Keratinocyte (primary cell): Measurements from ENCODE around the gene RIT1. TPM values are rescaled to one million over a fixed set of nuclear protein-coding genes. Genes with fewer than 3 reads are reported as not detected.

Experiments used
- DNase-seq: peaks from one replicate; pipeline ENCODE4 v3.0.0-alpha.2; 2011; ENCODE audit warnings: low read depth, missing footprints, low spot score
- FAIRE-seq: peaks from 2 replicates; lab custom pipeline; 2011; peaks lifted over from hg19 to GRCh38; lab: Jason Lieb, UNC
- H2AFZ ChIP-seq: 2 replicates; pipeline ENCODE4 v1.6.0; 2012; ENCODE audit warnings: low read length, control low read depth, inconsistent platforms; ENCODE audit not compliant: control insufficient read depth
- H3K27ac ChIP-seq: 2 replicates; pipeline ENCODE4 v1.5.1; 2011; ENCODE audit warnings: low read length; ENCODE audit not compliant: control insufficient read depth, insufficient read depth
- H3K27me3 ChIP-seq: 3 replicates; pipeline ENCODE4 v1.6.0; 2011; ENCODE audit warnings: low read length; ENCODE audit not compliant: control insufficient read depth, insufficient read depth; ENCODE audit errors: extremely low read depth
- H3K36me3 ChIP-seq, 2 experiments: 2 replicates in 1 of 2; 3 replicates in 1 of 2; pipeline ENCODE4 v1.5.1; 2011; ENCODE audit warnings: low read length in 2 of 2, mild to moderate bottlenecking in 1 of 2; ENCODE audit not compliant: control insufficient read depth in 2 of 2, insufficient read depth in 2 of 2; ENCODE audit errors: extremely low read depth in 1 of 2
- H3K4me1 ChIP-seq: 3 replicates; pipeline ENCODE4 v1.5.1; 2011; ENCODE audit warnings: low read length; ENCODE audit not compliant: control insufficient read depth, insufficient read depth; ENCODE audit errors: extremely low read depth
- H3K4me2 ChIP-seq: 3 replicates; pipeline ENCODE4 v1.6.0; 2011; ENCODE audit warnings: low read depth, low read length; ENCODE audit not compliant: control insufficient read depth, insufficient read depth; ENCODE audit errors: extremely low read depth
- H3K4me3 ChIP-seq, 3 experiments: fragments of 200-600 bp in 1 of 3; sonication (generic) in 1 of 3; 2 replicates in 2 of 3; 3 replicates in 1 of 3; pipeline ENCODE4 v1.5.1; 2011 to 2016; ENCODE audit warnings: low read length in 3 of 3, mild to moderate bottlenecking in 3 of 3, control low read depth in 2 of 3, inconsistent platforms in 1 of 3, low read depth in 1 of 3, mixed read lengths in 1 of 3, mixed run types in 1 of 3, moderate library complexity in 1 of 3; ENCODE audit not compliant: control insufficient read depth in 2 of 3, insufficient read depth in 2 of 3; ENCODE audit errors: extremely low read depth in 1 of 3
- H3K79me2 ChIP-seq: 2 replicates; pipeline ENCODE4 v1.6.0; 2012; ENCODE audit warnings: low read length; ENCODE audit not compliant: control insufficient read depth, insufficient read depth
- H3K9ac ChIP-seq: 3 replicates; pipeline ENCODE4 v1.6.0; 2011; ENCODE audit warnings: low read length; ENCODE audit not compliant: control insufficient read depth, insufficient read depth; ENCODE audit errors: extremely low read depth
- H3K9me1 ChIP-seq: 3 replicates; pipeline ENCODE4 v1.6.0; 2011; ENCODE audit warnings: low read length; ENCODE audit not compliant: control insufficient read depth, insufficient read depth; ENCODE audit errors: extremely low read depth
- H3K9me3 ChIP-seq: 2 replicates; pipeline ENCODE4 v1.5.1; 2012; ENCODE audit warnings: low read depth, low read length; ENCODE audit not compliant: control insufficient read depth
- H4K20me1 ChIP-seq: 3 replicates; pipeline ENCODE4 v1.6.0; 2011; ENCODE audit warnings: low read length; ENCODE audit not compliant: control insufficient read depth, insufficient read depth; ENCODE audit errors: extremely low read depth
- CTCF ChIP-seq, 3 experiments: IDR thresholded peaks in 1 of 3; conservative IDR thresholded peaks in 1 of 3; optimal IDR thresholded peaks in 1 of 3; 2 replicates in 2 of 3; 3 replicates in 1 of 3; pipeline versions ENCODE3 to v1.5.1; 2011; ENCODE audit warnings: low read length in 3 of 3, mild to moderate bottlenecking in 3 of 3, moderate library complexity in 2 of 3, control low read depth in 1 of 3, inconsistent platforms in 1 of 3; ENCODE audit not compliant: insufficient read depth in 2 of 3; ENCODE audit errors: extremely low read depth in 1 of 3
- EZH2 ChIP-seq: IDR thresholded peaks from one replicate; pipeline ENCODE4 v1.6.1; 2012; ENCODE audit warnings: inconsistent platforms, mild to moderate bottlenecking, low read length, moderate library complexity
- dilution Hi-C: fragments of 300-500 bp; cut with MboI; formaldehyde crosslinking; loops from one replicate; pipeline ENCODE4 v1.7.0; 2020; ENCODE audit warnings: low sequenced_read_pairs; ENCODE audit not compliant: extremely low pct_ligation_motif_present
- polyA plus RNA-seq, 5 experiments: library from polyadenylated mRNA; depleted of rRNA in 3 of 5; stranded (reverse) in 3 of 5; stranded (forward) in 1 of 5; unstranded in 1 of 5; fragments of >200 nt; gene quantifications; 1 replicate in 1 of 5; 2 replicates in 3 of 5; 3 replicates in 1 of 5; pipeline versions ENCODE4 v1.2.1 to v1.2.3, GENCODE V29; 2011 to 2012; ENCODE audit warnings: missing spikeins in 2 of 5, low read depth in 1 of 5, low replicate concordance in 1 of 5

RIT1 gene
- polyA plus RNA-seq, 1 donor (not counting 4 experiments of a cell fraction or from before 2014, with no cell fraction given): 33.5 TPM

GRCh38 chr1:155888481-155888880 is 22.7 kb downstream of the RIT1 start:
- dilution Hi-C loops: no loop called here
- TF ChIP-seq EZH2: no peak
- TF ChIP-seq CTCF (optimal IDR thresholded peaks at IDR 0.05 in 1 of 3, IDR thresholded peaks at IDR 0.05 in 1 of 3, conservative IDR thresholded peaks at IDR 0.05 in 1 of 3; ENCODE audit: extremely low read depth in 1 of 3, insufficient read depth in 2 of 3, low read length in 3 of 3): no peak
- Histone ChIP-seq H3K27ac (no peak overlapping the region), H3K9me3 (no peaks in the 10 kb centered on the region), H3K9ac (no peak overlapping the region), H3K4me3 (no peak overlapping the region), H3K36me3 (no peaks in the 10 kb centered on the region), H4K20me1 (no peaks in the 10 kb centered on the region), H3K79me2 (no peaks in the 10 kb centered on the region), H3K4me2 (no peak overlapping the region), H2AFZ (no peak overlapping the region), H3K9me1 (no peaks in the 10 kb centered on the region), H3K27me3 (no peaks in the 10 kb centered on the region), H3K4me1 (peaks cover 14% of the 10 kb centered on the region)
- DNase-seq (no peak), FAIRE-seq (no peak)

- Histone ChIP-seq H3K27ac (no peak overlapping the region), H2AFZ (no peak overlapping the region), H3K9me3 (no peaks in the 10 kb centered on the region), H3K4me3 (no peak overlapping the region), H3K79me2 (no peaks in the 10 kb centered on the region), H3K36me3 (no peaks in the 10 kb centered on the region), H3K4me2 (no peak overlapping the region), H3K9ac (no peak overlapping the region), H3K9me1 (no peaks in the 10 kb centered on the region), H4K20me1 (no peaks in the 10 kb centered on the region), H3K4me1 (no peaks in the 10 kb centered on the region), H3K27me3 (peaks cover 6% of the 10 kb centered on the region)
- FAIRE-seq (no peak), DNase-seq (no peak)
- TF ChIP-seq EZH2 (no peak), CTCF (optimal IDR thresholded peaks at IDR 0.05 in 1 of 3, IDR thresholded peaks at IDR 0.05 in 1 of 3, conservative IDR thresholded peaks at IDR 0.05 in 1 of 3; ENCODE audit: extremely low read depth in 1 of 3, insufficient read depth in 2 of 3, low read length in 3 of 3) (no peak)
- dilution Hi-C loops: no loop called here
These were observed 26.2 kb downstream of the RIT1 start for GRCh38 chr1:155884982-155885381.
